ENCODE data around the gene HDLBP.

DNA sequence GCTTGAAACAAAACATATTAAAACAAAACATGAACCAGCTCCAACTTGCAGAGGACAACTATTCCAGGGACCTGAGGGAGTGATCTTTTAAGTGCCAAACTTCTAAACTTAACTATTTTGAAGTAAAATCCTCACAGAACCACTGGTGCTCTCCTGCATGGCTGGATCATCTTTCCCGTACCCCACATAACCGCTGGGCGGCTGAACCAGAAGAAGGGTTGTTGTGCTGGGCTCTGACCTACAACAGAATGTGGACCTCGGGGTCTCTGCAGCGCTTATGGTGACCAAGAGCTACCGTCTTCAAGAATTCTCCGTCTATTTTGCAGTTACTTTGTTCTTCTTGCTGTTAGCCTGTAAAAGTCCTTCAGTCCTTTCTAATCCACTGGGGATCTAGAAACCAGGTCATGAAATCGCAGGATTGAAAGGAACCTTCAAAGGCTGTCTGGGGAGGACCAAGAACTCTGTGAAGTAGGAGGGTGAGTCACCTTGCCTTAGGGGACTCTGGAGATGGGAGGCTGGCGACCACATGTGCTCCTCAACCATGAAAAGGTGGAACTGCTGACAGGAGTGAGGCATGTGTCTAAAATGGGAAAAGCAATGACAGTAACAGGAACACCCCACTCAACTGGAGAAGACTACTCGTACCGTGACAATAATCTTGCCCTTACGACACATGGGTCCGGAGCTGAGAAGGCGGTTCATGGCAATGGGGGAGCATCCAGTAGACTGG is 46.6 kb downstream of the HDLBP start:
- TF ChIP-seq, protein P1, sequence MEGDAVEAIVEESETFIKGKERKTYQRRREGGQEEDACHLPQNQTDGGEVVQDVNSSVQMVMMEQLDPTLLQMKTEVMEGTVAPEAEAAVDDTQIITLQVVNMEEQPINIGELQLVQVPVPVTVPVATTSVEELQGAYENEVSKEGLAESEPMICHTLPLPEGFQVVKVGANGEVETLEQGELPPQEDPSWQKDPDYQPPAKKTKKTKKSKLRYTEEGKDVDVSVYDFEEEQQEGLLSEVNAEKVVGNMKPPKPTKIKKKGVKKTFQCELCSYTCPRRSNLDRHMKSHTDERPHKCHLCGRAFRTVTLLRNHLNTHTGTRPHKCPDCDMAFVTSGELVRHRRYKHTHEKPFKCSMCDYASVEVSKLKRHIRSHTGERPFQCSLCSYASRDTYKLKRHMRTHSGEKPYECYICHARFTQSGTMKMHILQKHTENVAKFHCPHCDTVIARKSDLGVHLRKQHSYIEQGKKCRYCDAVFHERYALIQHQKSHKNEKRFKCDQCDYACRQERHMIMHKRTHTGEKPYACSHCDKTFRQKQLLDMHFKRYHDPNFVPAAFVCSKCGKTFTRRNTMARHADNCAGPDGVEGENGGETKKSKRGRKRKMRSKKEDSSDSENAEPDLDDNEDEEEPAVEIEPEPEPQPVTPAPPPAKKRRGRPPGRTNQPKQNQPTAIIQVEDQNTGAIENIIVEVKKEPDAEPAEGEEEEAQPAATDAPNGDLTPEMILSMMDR (IDR thresholded peaks at IDR 0.05; ENCODE audit: low read depth, low read length) = no peak
- TF ChIP-seq EZH2phosphoT487 (IDR thresholded peaks at IDR 0.05; ENCODE audit: low read depth) = no peak

Data from OCI-LY3 (cell line).